ENCODE data around the gene EVI5.

Gene EVI5

GRCh38 chr1:92515796-92516201, 269.1 kb downstream of the EVI5 start:
- DNase-seq (ENCODE audit: low read depth), result no peak

GRCh38 chr1:92511541-92511940, 273.4 kb downstream of the EVI5 start:
- no peak for DNase-seq (ENCODE audit: low read depth)

- no peak for DNase-seq (ENCODE audit: low read depth)
Observed at GRCh38 chr1:92509619-92510018, 275.3 kb downstream of the EVI5 start.

DNA sequence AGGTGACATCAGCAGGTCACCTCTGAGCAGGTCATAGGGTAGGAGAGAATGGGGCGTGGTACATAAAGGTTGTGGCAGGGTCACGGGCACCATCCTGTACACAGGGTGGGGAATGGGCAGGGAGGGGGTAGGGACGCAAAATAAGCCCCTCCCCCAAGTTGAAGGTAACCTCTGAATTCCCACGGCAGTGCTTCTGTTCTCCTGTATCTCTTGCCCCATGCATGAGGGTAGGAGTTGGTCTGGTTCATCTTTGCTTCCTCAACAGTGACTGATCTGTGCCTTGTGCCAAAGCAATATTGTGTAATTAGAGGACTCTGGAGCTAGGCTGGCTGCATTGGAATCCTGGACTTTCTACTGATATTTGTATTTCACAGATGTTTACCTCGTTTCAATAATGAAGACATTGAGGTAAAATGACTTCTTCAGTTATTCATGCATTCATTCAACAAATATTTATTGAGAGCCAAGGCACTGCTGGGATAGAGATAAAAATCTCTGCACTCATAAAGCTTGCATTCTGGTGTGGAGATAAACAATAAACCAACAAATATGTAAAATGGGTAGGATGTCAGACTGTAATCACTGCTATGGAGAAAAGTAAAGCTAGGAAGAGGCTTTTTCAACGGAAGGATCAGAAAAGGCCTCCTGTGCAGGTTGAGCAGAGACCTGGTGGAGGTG, 279.8 kb downstream of the EVI5 start:
- DNase-seq (ENCODE audit: low read depth), result no peak

- no peak for DNase-seq (ENCODE audit: low read depth)
Observed at GRCh38 chr1:92504291-92505014, 280.5 kb downstream of the EVI5 start.

DNA sequence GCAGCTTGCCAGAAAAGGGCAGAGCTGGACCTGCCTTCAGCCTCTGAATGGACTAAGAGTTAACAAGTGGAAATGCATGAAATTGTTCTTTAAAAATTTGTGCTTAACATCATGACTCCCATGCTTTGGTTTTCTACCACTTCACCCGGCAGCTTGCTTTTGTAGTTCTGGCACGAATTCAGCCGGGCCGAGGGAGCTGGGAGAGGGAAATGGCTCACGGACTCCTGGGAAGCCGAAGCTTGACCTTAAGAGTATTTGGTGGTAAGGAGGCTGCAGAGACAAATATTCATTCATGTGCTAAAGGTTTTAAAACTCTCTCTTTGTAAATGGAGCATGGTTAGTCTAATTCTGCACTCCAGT, 281.0 kb downstream of the EVI5 start:
- no peak for DNase-seq (ENCODE audit: low read depth)

DNA sequence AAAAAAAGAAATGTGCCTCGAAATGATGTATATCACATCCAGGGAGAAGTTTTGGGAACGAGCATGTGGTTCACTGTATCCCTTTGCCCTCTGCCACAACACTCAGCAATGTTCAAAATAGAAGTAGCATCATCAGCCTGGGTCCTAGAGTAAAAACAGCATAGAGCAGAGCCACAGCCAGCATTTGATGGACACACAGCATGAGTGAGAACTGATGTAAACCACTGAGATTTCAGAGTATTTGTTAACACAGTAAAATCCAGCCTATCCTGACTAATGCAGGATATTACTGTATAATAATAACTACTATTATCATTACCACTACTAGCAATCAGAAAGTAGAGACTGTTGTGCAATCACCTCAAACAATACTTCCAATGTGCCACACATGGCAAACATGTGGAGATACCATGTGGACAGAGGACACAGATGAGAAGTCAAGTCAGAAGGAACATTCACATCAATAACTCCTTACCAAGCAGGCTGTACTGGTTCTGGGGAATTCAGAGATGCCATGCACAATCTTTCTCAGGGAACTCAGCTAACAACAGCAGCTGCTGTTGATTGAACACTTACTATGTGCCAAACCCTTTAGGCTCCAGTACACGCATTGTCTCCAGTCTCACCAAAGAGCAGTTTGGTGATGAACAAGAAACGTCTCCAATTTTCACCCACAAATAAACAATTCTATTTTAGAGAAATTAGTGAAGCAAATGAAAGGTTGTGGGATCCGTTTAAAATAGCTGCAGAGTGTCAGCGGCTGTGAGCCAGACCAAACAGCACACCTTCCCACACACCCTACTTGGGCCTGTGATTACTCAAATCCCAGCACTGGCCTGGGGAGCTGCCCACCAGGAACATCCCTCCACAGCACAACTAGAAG, 281.6 kb downstream of the EVI5 start:
- DNase-seq (ENCODE audit: low read depth), result no peak

DNA sequence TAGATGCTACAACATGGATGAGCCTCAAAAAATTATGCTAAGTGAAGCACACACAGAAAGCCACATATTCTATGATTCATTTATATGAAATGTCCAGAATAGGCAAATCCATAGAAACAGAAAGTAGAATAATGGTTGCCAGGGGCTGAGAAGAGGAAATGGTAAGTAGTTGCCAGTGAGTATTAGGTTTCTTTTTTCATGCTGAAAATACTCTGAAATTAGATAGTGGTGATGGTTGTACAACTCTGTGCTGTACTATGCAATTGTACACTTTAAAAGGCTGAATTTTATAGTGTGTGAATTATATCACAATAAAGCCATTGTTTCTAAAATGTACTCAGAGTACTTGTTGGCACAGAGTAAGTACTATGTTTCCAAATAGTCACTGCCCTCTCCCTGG, 282.7 kb downstream of the EVI5 start:
- no peak for DNase-seq (ENCODE audit: low read depth)

DNA sequence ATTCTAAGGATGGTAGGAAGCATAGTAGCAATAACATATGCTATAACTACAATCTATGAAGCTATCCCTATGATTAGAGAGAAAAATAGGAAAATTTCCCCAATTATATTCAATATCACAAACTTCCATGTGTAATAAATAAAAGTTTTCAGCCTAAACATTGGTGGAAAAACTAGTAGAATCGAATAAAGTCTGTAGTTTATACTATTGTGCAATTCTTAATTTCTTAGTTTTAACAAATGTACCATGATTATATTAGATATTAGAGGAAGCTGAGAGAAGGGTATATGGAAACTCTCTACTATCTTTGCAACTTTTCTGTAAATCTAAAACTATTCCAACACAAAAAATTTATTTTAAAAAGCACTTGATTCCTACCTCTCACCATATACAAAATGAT, 284.4 kb downstream of the EVI5 start:
- no peak for DNase-seq (ENCODE audit: low read depth)

GRCh38 chr1:92495392-92496063, 289.4 kb downstream of the EVI5 start:
- no peak for DNase-seq (ENCODE audit: low read depth)

DNA sequence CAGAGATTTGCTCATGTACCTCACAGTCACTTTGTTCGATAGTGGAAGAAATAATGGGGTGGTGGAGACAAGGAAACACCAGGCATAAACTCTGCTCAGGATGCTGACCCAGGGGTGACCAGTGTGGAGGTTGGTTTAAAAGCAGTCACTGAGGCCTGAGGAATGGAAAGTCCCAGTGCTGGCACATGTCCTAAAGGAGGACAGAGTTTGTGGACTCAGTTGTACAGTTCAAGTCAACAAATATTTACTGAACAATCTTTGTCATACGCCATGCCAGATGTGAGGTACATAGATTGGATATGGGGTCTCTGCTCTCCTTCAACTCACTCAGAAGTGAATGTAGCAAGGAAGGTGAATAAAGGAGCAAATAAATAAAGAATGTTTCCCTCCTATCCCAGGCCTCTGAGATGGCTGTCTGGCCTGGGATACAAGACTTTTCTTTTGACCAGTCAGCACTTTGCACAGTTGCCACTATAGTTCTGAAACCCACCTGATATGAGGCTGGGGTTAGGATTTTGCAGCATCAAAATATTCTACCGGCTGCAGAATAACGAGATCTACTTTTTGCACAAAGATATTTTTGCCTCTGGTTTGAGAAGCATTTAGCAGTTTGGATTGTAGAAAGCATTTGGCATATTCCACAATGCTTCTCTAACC, 290.3 kb downstream of the EVI5 start:
- no peak for DNase-seq (ENCODE audit: low read depth)

DNA sequence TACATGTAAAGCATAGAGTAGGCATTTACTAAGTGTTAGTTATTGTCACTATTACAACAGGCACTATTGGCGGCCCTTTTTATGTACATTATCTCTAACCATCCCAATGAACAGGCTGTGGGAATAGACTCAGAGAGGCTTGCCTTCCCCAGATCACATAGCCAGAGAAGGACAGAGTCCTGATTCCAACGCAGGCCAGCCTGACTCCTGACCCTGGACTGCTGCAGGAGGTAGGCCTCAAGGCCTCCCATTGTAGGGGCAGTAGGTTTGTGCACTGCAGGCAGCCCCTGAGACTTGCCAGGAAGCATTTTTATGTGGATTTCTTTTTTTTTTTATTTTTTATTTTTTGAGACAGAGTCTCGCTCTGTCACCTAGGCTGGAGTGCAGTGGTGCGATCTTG, 291.8 kb downstream of the EVI5 start:
- no peak for DNase-seq (ENCODE audit: low read depth)

DNA sequence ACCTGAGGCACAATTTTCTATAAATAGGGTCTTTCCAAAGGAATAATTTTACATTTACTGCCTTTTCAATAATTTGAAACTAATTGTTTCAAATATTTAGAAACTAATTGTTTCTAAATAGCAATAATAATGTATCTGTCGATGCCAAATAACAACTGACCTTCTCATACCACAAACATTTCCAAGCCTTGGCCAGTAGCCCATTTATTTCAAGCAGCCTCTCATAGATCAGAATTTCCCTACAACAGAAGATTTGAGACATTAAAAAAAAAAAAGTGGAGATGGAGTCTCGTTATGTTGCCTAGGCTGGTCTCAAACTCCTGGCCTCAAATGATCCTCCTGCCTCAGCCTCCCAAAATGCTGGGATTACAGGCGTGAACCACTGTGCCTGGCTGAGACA, 296.1 kb downstream of the EVI5 start:
- no peak for DNase-seq (ENCODE audit: low read depth)

DNA sequence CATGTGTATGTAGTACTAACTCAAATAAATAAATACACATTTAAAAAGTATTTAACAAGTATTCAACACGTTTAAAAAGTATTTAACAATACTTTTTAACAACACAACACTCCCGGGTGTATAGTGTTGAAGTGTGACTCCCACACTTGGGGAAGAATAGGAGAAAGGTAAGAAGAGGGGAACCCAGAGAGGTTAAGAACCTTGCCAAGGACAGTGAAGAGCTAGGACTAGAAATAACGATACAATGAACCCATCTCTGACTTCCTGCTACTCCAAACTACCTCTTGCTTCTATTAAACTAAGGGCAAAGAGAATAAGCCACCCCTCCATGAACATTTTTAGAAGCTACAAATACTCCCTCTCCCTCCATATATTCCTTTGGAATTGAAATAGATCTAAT, 296.5 kb downstream of the EVI5 start:
- DNase-seq (ENCODE audit: low read depth), result no peak

DNA sequence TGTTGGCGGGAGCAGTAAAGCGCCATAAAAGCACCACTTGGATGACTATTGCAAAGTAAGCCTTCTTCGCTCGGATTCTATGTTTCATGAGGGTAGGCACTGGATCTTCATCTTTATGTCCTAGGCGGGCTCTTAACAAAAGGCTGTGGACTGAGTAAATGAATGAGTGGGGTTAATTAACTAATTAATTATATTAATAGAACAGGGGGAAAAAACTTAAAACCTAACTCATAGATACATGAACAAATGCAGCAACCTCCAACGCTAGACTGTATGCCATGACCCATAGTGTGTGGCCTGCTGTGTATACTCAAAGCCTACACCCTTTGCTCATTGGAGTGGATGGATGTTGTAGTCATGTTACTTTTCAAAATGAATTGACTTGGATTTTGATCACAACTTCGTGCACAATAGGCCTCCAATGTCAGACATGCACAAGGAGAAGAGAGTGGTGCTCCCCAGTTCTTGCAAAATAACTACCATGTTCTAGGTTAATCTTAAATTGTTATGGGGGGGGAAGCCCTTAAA, 297.8 kb downstream of the EVI5 start:
- no peak for DNase-seq (ENCODE audit: low read depth)

GRCh38 chr1:92486251-92487077, 298.4 kb downstream of the EVI5 start, which contains the start of gene GFI1:
Gene GFI1 (minus strand): TSS chr1:92486925. CDS start chr1:92483487, 3,438 bp downstream.
- no peak for DNase-seq (ENCODE audit: low read depth)

DNA sequence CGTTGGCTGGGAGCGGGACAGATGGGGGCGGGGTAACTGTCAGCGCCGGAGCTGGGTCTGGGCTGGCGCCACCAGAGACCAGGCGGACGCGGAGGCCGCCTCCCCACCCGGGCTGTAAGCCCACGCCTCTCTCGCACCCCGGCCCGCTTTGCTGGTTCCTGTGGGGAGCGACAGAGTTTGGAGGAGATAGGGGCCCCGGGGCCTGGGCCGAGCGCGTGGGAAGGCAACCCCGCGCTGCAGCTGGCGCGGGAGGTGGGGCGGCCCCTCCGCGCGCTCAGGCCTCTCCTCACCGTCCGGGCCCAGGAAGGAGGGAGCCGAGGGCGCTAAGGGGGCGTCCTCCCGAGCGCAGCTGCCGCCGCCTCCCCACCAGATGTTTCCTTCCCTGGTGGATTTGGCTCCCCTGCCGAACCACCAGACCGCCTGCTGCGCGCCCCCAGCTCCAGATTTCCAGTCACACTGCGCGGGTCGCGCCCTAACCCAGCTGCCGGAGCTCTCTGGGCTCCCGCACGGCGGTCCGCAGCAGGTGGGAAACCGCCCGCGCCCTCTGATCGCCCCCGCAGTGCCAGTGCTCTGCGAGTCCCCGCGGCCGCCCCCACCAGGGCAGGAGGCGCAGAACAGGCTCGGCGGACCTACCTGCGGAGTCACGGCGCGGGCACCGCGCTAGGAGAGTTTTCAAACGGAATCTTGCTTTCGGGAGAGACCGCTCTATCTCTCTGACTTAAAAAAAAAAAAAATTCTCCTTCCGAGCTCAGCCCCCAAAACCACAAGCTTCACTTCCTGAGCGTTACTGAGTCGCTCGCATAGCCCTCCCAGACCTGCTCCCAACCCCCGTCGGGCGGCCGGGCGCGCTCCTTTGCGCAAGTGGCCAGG, 299.3 kb downstream of the EVI5 start:
- DNase-seq (ENCODE audit: low read depth), result no peak

GRCh38 chr1:92484472-92485380, 300.2 kb downstream of the EVI5 start:
- DNase-seq (ENCODE audit: low read depth), result no peak

Data from GM04503 (cell line).